Breast epithelium (tissue), 4 donors: ENCODE data around the gene KRT85. TPM values are rescaled to one million over a fixed set of nuclear protein-coding genes. Genes with fewer than 3 reads are reported as not detected.
"Not testable (repeated sequence)": the region's sequence is repeated elsewhere in the genome, so short reads cannot be mapped to it uniquely, and the experiment has no call there.

ENCODE experiments used
- DNase-seq, 2 donors: peaks; one replicate each; pipeline ENCODE4 v3.0.0-alpha.2; 2019; ENCODE audit warnings: low spot score in 2 of 2
- H3K27ac ChIP-seq, 2 donors: fragments of 200-600 bp; sonication (generic) in 1 of 2; one replicate each; pipeline ENCODE4 v1.5.1; 2016 to 2019; ENCODE audit warnings: mild to moderate bottlenecking in 1 of 2
- H3K27me3 ChIP-seq, 2 donors: fragments of 200-600 bp; sonication (generic) in 1 of 2; one replicate each; pipeline versions ENCODE4 v1.5.1 to v1.6.0; 2017 to 2019; ENCODE audit warnings: control low read depth in 1 of 2, mild to moderate bottlenecking in 1 of 2
- H3K36me3 ChIP-seq: fragments of 200-600 bp; one replicate; pipeline ENCODE4 v1.5.1; 2019
- H3K4me1 ChIP-seq, 2 donors: fragments of 200-600 bp; sonication (generic); one replicate each; pipeline ENCODE4 v1.5.1; 2016 to 2019; ENCODE audit warnings: control low read depth in 1 of 2
- H3K4me3 ChIP-seq, 3 donors: fragments of 200-600 bp; sonication (generic); 1 replicate in 2 of 3; 2 replicates in 1 of 3; pipeline ENCODE4 v1.5.1; 2016 to 2019; ENCODE audit warnings: mild to moderate bottlenecking in 3 of 3, moderate library complexity in 2 of 3
- H3K9me3 ChIP-seq, 2 donors: fragments of 200-600 bp; sonication (generic) in 1 of 2; one replicate each; pipeline ENCODE4 v1.5.1; 2016 to 2019; ENCODE audit warnings: control low read depth in 1 of 2
- POLR2A ChIP-seq: fragments of 450-650 bp; IDR thresholded peaks from one replicate; pipeline ENCODE4 v1.6.1; 2016; ENCODE audit warnings: antibody characterized with exemption, mild to moderate bottlenecking, moderate library complexity
- POLR2AphosphoS5 ChIP-seq, 3 donors: sonication (generic); formaldehyde crosslinking; IDR thresholded peaks; one replicate each; pipeline ENCODE4 v1.6.1; 2017; ENCODE audit warnings: antibody characterized with exemption in 3 of 3
- intact Hi-C: fragments of 100-400 bp; cut with DNase I; formaldehyde crosslinking; loops from one replicate; pipeline ENCODE4 v1.15.1; 2023; ENCODE audit warnings: low total_unique reads
- total RNA-seq, 3 donors: library from RNA; depleted of rRNA; stranded (reverse); fragments of >200 nt; gene quantifications; one replicate each; pipeline ENCODE4 v1.1.0, GENCODE V29; 2016
- TF ChIP-seq, protein P1 (sequence below), 3 donors: fragments of 450-650 bp; IDR thresholded peaks; one replicate each; pipeline ENCODE4 v1.5.1; 2016 to 2017; ENCODE audit warnings: antibody characterized with exemption in 3 of 3, mild to moderate bottlenecking in 3 of 3, moderate library complexity in 3 of 3

Gene KRT85
- total RNA-seq, 3 donors from 2014 or later = not detected

GRCh38 chr12:52317468-52318052 is 49.7 kb downstream of the KRT85 start:
- H3K9me3 ChIP-seq = no peaks in the 10 kb centered on the region
- intact Hi-C loops = no loop called here
- no peaks in the 10 kb centered on the region for H3K36me3 ChIP-seq
- TF ChIP-seq, protein P1, sequence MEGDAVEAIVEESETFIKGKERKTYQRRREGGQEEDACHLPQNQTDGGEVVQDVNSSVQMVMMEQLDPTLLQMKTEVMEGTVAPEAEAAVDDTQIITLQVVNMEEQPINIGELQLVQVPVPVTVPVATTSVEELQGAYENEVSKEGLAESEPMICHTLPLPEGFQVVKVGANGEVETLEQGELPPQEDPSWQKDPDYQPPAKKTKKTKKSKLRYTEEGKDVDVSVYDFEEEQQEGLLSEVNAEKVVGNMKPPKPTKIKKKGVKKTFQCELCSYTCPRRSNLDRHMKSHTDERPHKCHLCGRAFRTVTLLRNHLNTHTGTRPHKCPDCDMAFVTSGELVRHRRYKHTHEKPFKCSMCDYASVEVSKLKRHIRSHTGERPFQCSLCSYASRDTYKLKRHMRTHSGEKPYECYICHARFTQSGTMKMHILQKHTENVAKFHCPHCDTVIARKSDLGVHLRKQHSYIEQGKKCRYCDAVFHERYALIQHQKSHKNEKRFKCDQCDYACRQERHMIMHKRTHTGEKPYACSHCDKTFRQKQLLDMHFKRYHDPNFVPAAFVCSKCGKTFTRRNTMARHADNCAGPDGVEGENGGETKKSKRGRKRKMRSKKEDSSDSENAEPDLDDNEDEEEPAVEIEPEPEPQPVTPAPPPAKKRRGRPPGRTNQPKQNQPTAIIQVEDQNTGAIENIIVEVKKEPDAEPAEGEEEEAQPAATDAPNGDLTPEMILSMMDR (IDR thresholded peaks at IDR 0.05) = no peak
- no peak for TF ChIP-seq POLR2A
- H3K27ac ChIP-seq = no peak overlapping the region
- no peaks in the 10 kb centered on the region for H3K4me1 ChIP-seq
- H3K4me3 ChIP-seq = no peak overlapping the region
- H3K27me3 ChIP-seq = peaks cover 0 to 8% of the 10 kb centered on the region in 2 donors
- no peak for DNase-seq

DNA sequence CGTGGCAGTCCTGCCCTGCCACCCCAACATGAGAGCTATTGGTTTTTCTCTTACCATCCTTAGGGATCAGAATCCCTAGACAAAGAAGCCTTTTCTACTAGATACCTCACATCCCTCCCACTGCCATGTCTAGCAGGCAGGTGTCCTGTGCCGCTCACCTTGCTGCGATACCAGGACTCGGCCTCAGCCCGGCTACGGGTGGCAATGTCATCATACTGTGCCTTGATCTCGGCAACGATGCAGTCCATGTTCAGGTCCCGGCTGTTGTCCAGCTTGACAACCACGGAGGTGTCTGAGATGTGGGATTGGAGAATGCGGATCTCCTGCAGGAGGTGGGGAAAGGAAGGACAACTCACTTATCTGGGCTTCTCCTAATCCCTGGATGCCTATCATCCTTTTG is 50.6 kb downstream of the KRT85 start:
- intact Hi-C loops = no loop called here
- TF ChIP-seq POLR2A (no peak), POLR2AphosphoS5 (IDR thresholded peaks at IDR 0.05) (no peak)
- TF ChIP-seq, protein P1 (IDR thresholded peaks at IDR 0.05) = no peak
- Histone ChIP-seq H3K36me3 (no peaks in the 10 kb centered on the region), H3K27ac (no peak overlapping the region), H3K9me3 (no peaks in the 10 kb centered on the region), H3K27me3 (peaks cover 0 to 8% of the 10 kb centered on the region in 2 donors), H3K4me1 (no peaks in the 10 kb centered on the region), H3K4me3 (no peak overlapping the region)
- no peak for DNase-seq

GRCh38 chr12:52316290-52316689 is 51.0 kb downstream of the KRT85 start:
- H3K27me3 ChIP-seq = peaks cover 0 to 4% of the 10 kb centered on the region in 2 donors
- H3K36me3 ChIP-seq = no peaks in the 10 kb centered on the region
- no peaks in the 10 kb centered on the region for H3K9me3 ChIP-seq
- TF ChIP-seq, protein P1 (IDR thresholded peaks at IDR 0.05) = no peak
- TF ChIP-seq POLR2AphosphoS5 (IDR thresholded peaks at IDR 0.05) (no peak), POLR2A (no peak)
- H3K4me1 ChIP-seq = no peaks in the 10 kb centered on the region
- DNase-seq = no peak
- intact Hi-C loops = no loop called here
- no peak overlapping the region for H3K4me3 ChIP-seq
- no peak overlapping the region for H3K27ac ChIP-seq

DNA sequence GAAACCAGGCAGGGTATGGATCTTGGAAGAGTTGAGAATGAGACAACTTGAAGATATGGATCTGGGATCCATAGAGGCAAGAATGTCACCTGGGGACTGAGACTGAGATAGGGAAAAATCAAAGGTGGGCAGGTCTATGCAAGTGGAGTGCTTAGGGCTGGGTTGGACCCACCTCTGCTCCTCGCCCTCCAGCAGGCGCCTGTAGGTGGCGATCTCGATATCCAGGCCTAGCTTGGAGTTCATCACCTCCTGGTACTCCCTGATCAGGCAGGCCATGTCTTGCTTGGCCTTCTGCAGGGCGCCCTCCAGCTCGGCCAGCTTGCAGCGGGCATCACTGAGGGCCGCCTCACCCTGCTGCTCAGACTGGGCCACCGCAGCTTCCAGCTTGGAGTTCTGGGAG is 51.6 kb downstream of the KRT85 start:
- H3K36me3 ChIP-seq, H3K4me3 ChIP-seq, H3K4me1 ChIP-seq, intact Hi-C loops, H3K27me3 ChIP-seq, H3K9me3 ChIP-seq, DNase-seq, H3K27ac ChIP-seq: not testable (repeated sequence)

DNA sequence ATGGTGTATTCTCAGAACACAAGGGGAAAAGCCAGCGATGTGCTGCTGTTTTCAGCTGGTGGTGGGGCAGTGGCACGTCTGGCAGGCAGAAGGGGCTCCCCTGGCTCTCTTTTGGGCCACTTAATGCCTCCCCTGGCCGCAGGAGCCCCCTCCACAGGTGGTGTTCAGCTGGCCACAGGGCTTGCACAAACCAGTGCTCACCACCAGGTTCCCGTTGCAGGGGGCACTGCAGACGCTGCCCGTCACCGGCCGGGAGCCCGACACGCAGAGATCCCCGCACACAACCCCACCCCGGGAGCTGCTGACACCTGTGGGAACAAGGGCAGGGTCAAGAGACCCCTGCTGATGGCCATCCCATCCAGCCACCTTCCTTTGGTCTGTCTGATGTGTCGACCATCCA is 52.8 kb downstream of the KRT85 start:
- no peak for DNase-seq
- intact Hi-C loops = no loop called here
- TF ChIP-seq POLR2AphosphoS5 (IDR thresholded peaks at IDR 0.05) (no peak), POLR2A (no peak)
- TF ChIP-seq, protein P1 (IDR thresholded peaks at IDR 0.05) = no peak
- no peaks in the 10 kb centered on the region for H3K9me3 ChIP-seq
- H3K27me3 ChIP-seq = no peaks in the 10 kb centered on the region
- H3K4me3 ChIP-seq = no peak overlapping the region
- H3K4me1 ChIP-seq = no peaks in the 10 kb centered on the region
- H3K36me3 ChIP-seq = no peaks in the 10 kb centered on the region
- H3K27ac ChIP-seq = no peak overlapping the region

GRCh38 chr12:52313926-52314325 is 53.4 kb downstream of the KRT85 start:
- DNase-seq = no peak
- TF ChIP-seq POLR2AphosphoS5 (IDR thresholded peaks at IDR 0.05) (no peak), POLR2A (no peak)
- TF ChIP-seq, protein P1 (IDR thresholded peaks at IDR 0.05) = no peak
- H3K9me3 ChIP-seq = no peaks in the 10 kb centered on the region

More at GRCh38 chr12:52313926-52314325, 53.4 kb downstream of the KRT85 start:
- Histone ChIP-seq H3K4me1 (no peaks in the 10 kb centered on the region), H3K27ac (no peak overlapping the region), H3K4me3 (no peak overlapping the region), H3K36me3 (no peaks in the 10 kb centered on the region), H3K27me3 (no peaks in the 10 kb centered on the region)
- intact Hi-C loops = no loop called here
